ENCODE measurements around the gene HYCC1.
"Not testable (repeated sequence)": the region's sequence is repeated elsewhere in the genome, so short reads cannot be mapped to it uniquely, and the experiment has no call there.

Gene HYCC1

GRCh38 chr7:22985436-22985835, 28.5 kb downstream of the HYCC1 start:
- DNase-seq (ENCODE audit: low read depth), result no peak

GRCh38 chr7:22983257-22983855, 30.6 kb downstream of the HYCC1 start:
- DNase-seq (ENCODE audit: low read depth), result peak; percentile 47

DNA sequence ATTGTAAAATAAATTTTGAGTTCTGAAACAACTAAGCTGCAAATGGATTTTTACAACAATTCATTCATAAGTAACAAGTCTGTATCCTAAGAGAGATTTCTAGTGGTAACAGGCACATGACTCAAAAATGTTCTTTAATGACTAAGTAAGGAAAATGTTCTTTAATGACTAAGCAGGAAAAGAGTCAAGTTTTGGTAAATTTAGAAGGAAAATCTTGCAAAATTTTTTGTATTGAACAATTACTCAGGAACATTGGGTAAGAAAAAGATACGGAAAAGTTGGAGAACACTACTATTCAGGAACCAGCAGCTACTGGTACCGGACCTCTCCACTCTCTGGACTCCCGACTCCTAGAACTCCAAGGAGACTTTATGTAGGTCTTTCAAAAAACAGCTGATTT, 33.5 kb downstream of the HYCC1 start:
- peak; percentile 86 for DNase-seq (ENCODE audit: low read depth)

GRCh38 chr7:22979861-22980260, 34.1 kb downstream of the HYCC1 start:
- peak; percentile 28 for DNase-seq (ENCODE audit: low read depth)

GRCh38 chr7:22979251-22979650, 34.7 kb downstream of the HYCC1 start:
- no peak for DNase-seq (ENCODE audit: low read depth)

- DNase-seq (ENCODE audit: low read depth), result not testable (repeated sequence)
Measured at GRCh38 chr7:22974636-22975035, 39.3 kb downstream of the HYCC1 start.

DNA sequence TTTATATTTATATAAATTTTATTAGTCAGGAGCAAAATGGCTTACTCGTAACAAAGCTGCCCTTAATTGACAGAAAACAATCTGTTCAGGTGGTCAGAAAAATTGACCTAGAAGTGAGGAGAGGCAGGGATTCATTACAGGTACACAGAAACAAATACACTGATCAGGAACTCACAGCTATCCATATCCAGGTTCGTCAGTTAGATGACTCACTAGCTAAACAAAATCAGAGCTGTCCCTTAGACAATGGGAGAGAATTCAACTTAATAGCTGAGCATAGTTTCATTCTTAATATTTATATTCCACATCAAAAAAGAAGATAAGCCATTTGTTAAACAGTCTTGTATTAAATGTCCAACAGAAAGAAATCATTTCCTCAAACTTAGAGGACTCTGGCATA, 41.7 kb downstream of the HYCC1 start:
- no peak for DNase-seq (ENCODE audit: low read depth)

DNA sequence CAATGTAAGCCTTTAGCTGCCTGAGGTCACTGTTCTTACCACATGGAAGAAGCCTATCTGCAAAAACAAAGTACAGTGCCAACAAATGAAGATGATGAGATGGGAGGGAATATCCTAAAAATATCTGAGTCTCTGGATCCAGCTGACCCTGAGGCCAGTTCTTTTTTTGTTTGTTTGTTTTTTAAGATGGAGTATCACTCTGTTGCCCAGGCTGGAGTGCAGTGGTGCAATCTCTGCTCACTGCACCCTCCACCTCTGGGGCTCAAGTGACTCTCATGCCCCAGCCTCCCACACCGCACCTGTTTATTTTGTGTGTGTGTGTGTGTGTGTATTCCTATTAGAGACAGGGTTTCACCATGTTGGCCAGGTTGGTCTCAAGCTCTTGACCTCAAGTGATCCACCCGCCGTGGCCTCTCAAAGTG, 44.9 kb downstream of the HYCC1 start:
- DNase-seq (ENCODE audit: low read depth), result peak; percentile 14
